Esophagus squamous epithelium (tissue), 5 donors: Measurements from ENCODE around the gene MCOLN3. TPM values are rescaled to one million over a fixed set of nuclear protein-coding genes. Genes with fewer than 3 reads are reported as not detected.
"Not testable (repeated sequence)": the region's sequence is repeated elsewhere in the genome, so short reads cannot be mapped to it uniquely, and the experiment has no call there.

Experiments used
- DNase-seq: peaks from one replicate; lab custom pipeline; 2025; lab: John Stamatoyannopoulos, UW
- H3K27ac ChIP-seq, 4 donors: fragments of 200-600 bp; sonication (generic); one replicate each; pipeline ENCODE4 v1.5.1; 2016 to 2019; ENCODE audit warnings: mild to moderate bottlenecking in 1 of 4
- H3K27me3 ChIP-seq, 4 donors: fragments of 200-600 bp; sonication (generic); 1 replicate in 3 of 4; 2 replicates in 1 of 4; pipeline versions ENCODE4 v1.5.1 to v1.6.0; 2017 to 2021; ENCODE audit warnings: antibody characterized with exemption in 1 of 4
- H3K36me3 ChIP-seq, 3 donors: fragments of 200-600 bp; sonication (generic); one replicate each; pipeline ENCODE4 v1.5.1; 2016 to 2019
- H3K4me1 ChIP-seq, 3 donors: fragments of 200-600 bp; sonication (generic); one replicate each; pipeline ENCODE4 v1.5.1; 2017 to 2019
- H3K4me3 ChIP-seq, 4 donors: fragments of 200-600 bp; sonication (generic); 1 replicate in 3 of 4; 2 replicates in 1 of 4; pipeline ENCODE4 v1.5.1; 2016 to 2019; ENCODE audit warnings: mild to moderate bottlenecking in 2 of 4, moderate library complexity in 1 of 4
- H3K9me3 ChIP-seq, 3 donors: fragments of 200-600 bp; sonication (generic); one replicate each; pipeline ENCODE4 v1.5.1; 2016 to 2019
- CTCF ChIP-seq, 6 experiments: fragments of 450-650 bp in 4 of 6; fragments of 200-600 bp in 2 of 6; sonication (generic) in 2 of 6; IDR thresholded peaks; one replicate each; pipeline ENCODE4 v1.5.1; 2016 to 2019; ENCODE audit warnings: antibody characterized with exemption in 6 of 6, mild to moderate bottlenecking in 4 of 6, moderate library complexity in 4 of 6
- POLR2A ChIP-seq, 4 donors: fragments of 450-650 bp; IDR thresholded peaks; one replicate each; pipeline ENCODE4 v1.6.1; 2017; ENCODE audit warnings: antibody characterized with exemption in 4 of 4, mild to moderate bottlenecking in 4 of 4, moderate library complexity in 3 of 4
- WGBS, 2 donors: methylation state at CpG; one replicate each; pipeline ENCODE4 v1.1.5; 2018; 5-methylcytosine and 5-hydroxymethylcytosine counted together
- intact Hi-C: fragments of 100-400 bp; cut with DNase I; formaldehyde crosslinking; loops from one replicate; pipeline ENCODE4 v1.15.0; 2022
- total RNA-seq, 4 donors: library from RNA; depleted of rRNA; stranded (reverse); fragments of >200 nt; gene quantifications; one replicate each; pipeline ENCODE4 v1.1.0, GENCODE V29; 2016
- donor health status: DM: yes; HTN: yes; CAD: no.

Gene MCOLN3
- total RNA-seq, 4 donors from 2014 or later, result 0.32 to 2.3 (median 0.61) TPM; not detected in 1

DNA sequence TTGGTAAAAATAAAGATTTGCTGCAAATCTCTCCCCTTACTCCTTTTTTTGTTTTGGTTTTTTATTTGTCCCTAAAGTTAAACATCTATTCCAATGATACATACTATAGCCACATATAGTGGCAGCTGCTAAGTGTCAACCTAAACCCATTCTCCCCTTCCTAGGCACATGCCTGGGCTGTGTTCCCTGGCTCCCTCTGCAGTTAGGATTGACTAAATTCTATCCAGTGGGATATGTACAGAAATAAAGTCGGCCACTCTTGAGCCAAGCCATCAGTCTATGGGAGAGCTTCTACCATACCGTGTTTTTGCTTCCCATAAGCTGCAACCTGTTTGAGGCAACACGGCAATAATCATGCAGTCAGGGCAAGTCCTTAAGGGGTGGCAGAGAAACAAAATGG is 23.6 kb downstream of the MCOLN3 start:
- Histone ChIP-seq H3K27ac (no peak overlapping the region), H3K4me1 (no peaks in the 10 kb centered on the region), H3K9me3 (no peaks in the 10 kb centered on the region), H3K4me3 (no peak overlapping the region), H3K27me3 (no peaks in the 10 kb centered on the region), H3K36me3 (no peaks in the 10 kb centered on the region)
- intact Hi-C loops, result no loop called here
- no peak for TF ChIP-seq POLR2A (IDR thresholded peaks at IDR 0.05)
- TF ChIP-seq CTCF (IDR thresholded peaks at IDR 0.05), result no peak
- WGBS, 2 donors, result 87 to 92% methylated on average over 2 to 3 of the region's 3 CpGs
- DNase-seq, result no peak

- intact Hi-C loops, result no loop called here
- H3K4me1 ChIP-seq, result no peaks in the 10 kb centered on the region
Observed at GRCh38 chr1:85022700-85023099, 25.6 kb downstream of the MCOLN3 start.

DNA sequence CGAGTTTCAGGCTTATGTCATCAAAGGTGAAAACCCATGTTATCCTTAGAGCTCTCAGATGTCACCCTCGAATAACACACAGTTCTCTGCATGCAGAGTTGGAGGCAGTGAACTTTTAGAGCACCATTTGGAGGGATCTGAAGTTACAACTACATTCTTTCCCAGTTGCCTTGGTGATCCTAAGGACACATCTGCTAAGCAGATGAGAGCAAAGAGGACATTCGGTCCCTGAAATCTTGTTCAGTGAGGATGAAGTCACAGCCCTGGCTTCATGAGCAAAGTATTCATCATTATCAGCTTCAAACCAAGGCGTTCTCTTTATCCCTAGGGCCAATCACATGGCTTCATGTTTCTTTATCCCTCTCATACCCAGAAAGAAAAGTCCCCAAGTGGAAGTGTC is 28.3 kb downstream of the MCOLN3 start:
- intact Hi-C loops, result no loop called here
- H3K36me3 ChIP-seq, result no peaks in the 10 kb centered on the region
- peak overlapping the region in 1 of 4 donors; percentile 11 for H3K27ac ChIP-seq
- no peaks in the 10 kb centered on the region for H3K9me3 ChIP-seq
- 52 to 85% methylated on average over 4 of the region's 4 CpGs for WGBS, 2 donors
- no peaks in the 10 kb centered on the region for H3K27me3 ChIP-seq
- DNase-seq, result no peak
- H3K4me3 ChIP-seq, result no peak overlapping the region
- no peak for TF ChIP-seq CTCF (IDR thresholded peaks at IDR 0.05)
- TF ChIP-seq POLR2A (IDR thresholded peaks at IDR 0.05), result no peak
- no peaks in the 10 kb centered on the region for H3K4me1 ChIP-seq

More at GRCh38 chr1:85022700-85023099, 25.6 kb downstream of the MCOLN3 start:
- no peak for DNase-seq
- Histone ChIP-seq H3K27me3 (no peaks in the 10 kb centered on the region), H3K9me3 (no peaks in the 10 kb centered on the region), H3K36me3 (no peaks in the 10 kb centered on the region), H3K27ac (no peak overlapping the region), H3K4me3 (no peak overlapping the region)
- TF ChIP-seq CTCF (IDR thresholded peaks at IDR 0.05) (no peak), POLR2A (IDR thresholded peaks at IDR 0.05) (no peak)

GRCh38 chr1:85015826-85016225 is 32.5 kb downstream of the MCOLN3 start:
- TF ChIP-seq CTCF (IDR thresholded peaks at IDR 0.05) (no peak), POLR2A (IDR thresholded peaks at IDR 0.05) (no peak)
- H3K36me3 ChIP-seq, result no peaks in the 10 kb centered on the region
- DNase-seq, result no peak

GRCh38 chr1:85005641-85006040 is 42.7 kb downstream of the MCOLN3 start:
- 62 to 77% methylated on average over 1 of the region's 1 CpG for WGBS, 2 donors
- intact Hi-C loops, H3K9me3 ChIP-seq, H3K4me3 ChIP-seq, H3K27ac ChIP-seq, DNase-seq, H3K4me1 ChIP-seq, H3K36me3 ChIP-seq: not testable (repeated sequence)
- peaks cover 0 to 33% (median 0%) of the 10 kb centered on the region in 4 donors for H3K27me3 ChIP-seq

More at GRCh38 chr1:85015826-85016225, 32.5 kb downstream of the MCOLN3 start:
- H3K4me1 ChIP-seq, result no peaks in the 10 kb centered on the region
- no peak overlapping the region for H3K27ac ChIP-seq
- no peaks in the 10 kb centered on the region for H3K27me3 ChIP-seq
- WGBS, 2 donors, result 83 to 95% methylated on average over 1 of the region's 1 CpG
- no peak overlapping the region for H3K4me3 ChIP-seq
- intact Hi-C loops, result no loop called here
- H3K9me3 ChIP-seq, result no peaks in the 10 kb centered on the region

DNA sequence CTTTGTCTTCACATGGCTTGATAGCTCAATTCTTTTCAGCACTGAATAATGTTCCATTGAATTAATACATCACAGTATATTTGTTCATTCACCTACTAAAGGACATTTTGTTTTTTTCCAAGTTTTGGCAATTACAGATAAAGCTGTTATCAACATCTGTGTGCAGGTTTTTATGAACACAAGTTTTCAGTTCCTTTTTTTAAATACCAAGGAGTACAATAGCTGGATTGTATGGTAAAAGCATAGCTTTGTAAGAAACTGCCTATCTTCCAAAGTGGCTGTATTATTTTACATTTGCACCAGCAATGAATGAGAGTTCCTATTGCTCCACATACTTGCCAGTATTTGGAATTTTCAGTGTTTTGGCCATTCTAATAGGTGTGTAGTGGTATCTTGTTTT is 46.6 kb downstream of the MCOLN3 start:
- H3K36me3 ChIP-seq, result no peaks in the 10 kb centered on the region
- H3K27me3 ChIP-seq, result peaks cover 0 to 68% (median 4%) of the 10 kb centered on the region in 4 donors
- no peak overlapping the region for H3K4me3 ChIP-seq
- H3K4me1 ChIP-seq, result peaks cover 10 to 19% (median 13%) of the 10 kb centered on the region in 3 donors
- H3K27ac ChIP-seq, result no peak overlapping the region
- no peak for TF ChIP-seq CTCF (IDR thresholded peaks at IDR 0.05)
- TF ChIP-seq POLR2A (IDR thresholded peaks at IDR 0.05), result no peak
- intact Hi-C loops, result no loop called here
- no peak for DNase-seq
- H3K9me3 ChIP-seq, result peaks cover 0 to 3% (median 0%) of the 10 kb centered on the region in 3 donors
